IPS DF 6.9 (cell line): ENCODE measurements around the gene FAM174C.

Experiments
- DNase-seq: peaks from one replicate; pipeline ENCODE4 v3.0.0-alpha.2; 2013; ENCODE audit warnings: low read depth, low spot score
- H3K27ac ChIP-seq: one replicate; pipeline ENCODE4 v1.5.1; 2013; ENCODE audit warnings: low read length, control low read depth
- H3K27me3 ChIP-seq: 2 replicates; pipeline ENCODE4 v1.6.1; 2013; ENCODE audit warnings: mild to moderate bottlenecking, low read length; ENCODE audit not compliant: control insufficient read depth, insufficient read depth
- H3K36me3 ChIP-seq: 2 replicates; pipeline ENCODE4 v1.6.1; 2013; ENCODE audit warnings: low read length; ENCODE audit not compliant: control insufficient read depth, insufficient read depth
- H3K4me1 ChIP-seq: 2 replicates; pipeline ENCODE4 v1.6.1; 2013; ENCODE audit warnings: low read length; ENCODE audit not compliant: control insufficient read depth, insufficient read depth
- H3K4me3 ChIP-seq: 2 replicates; pipeline ENCODE4 v1.5.1; 2013; ENCODE audit warnings: mild to moderate bottlenecking, low read length
- H3K9me3 ChIP-seq: 2 replicates; pipeline ENCODE4 v1.6.1; 2013; ENCODE audit warnings: low read length, inconsistent platforms; ENCODE audit not compliant: control insufficient read depth, insufficient read depth
- WGBS: extraction: QIAGEN DNeasy Blood & Tissue Kit; methylation state at CpG from one replicate; pipeline ENCODE4 v1.1.7; 2013; ENCODE audit warnings: mixed read lengths, missing lambda C conversion rate; ENCODE audit not compliant: insufficient read length, insufficient coverage; 5-methylcytosine and 5-hydroxymethylcytosine counted together

The FAM174C gene

GRCh38 chr19:1238369-1239303 is 36.7 kb upstream of the FAM174C start:
- H3K27ac ChIP-seq: no peak overlapping the region
- no CpG with 5 or more reads among the region's 34 CpGs for WGBS
- H3K36me3 ChIP-seq: peaks cover 21% of the 10 kb centered on the region
- DNase-seq: no peak
- H3K9me3 ChIP-seq: no peaks in the 10 kb centered on the region
- peak overlapping the region; percentile 77; the same call in 1 of the 2 replicates for H3K4me3 ChIP-seq
- H3K27me3 ChIP-seq: no peaks in the 10 kb centered on the region
- peaks cover 7% of the 10 kb centered on the region for H3K4me1 ChIP-seq

GRCh38 chr19:1239420-1239795 is 35.9 kb upstream of the FAM174C start:
- Histone ChIP-seq H3K9me3 (no peaks in the 10 kb centered on the region), H3K4me1 (peaks cover 7% of the 10 kb centered on the region), H3K27ac (no peak overlapping the region), H3K4me3 (no peak overlapping the region), H3K27me3 (no peaks in the 10 kb centered on the region), H3K36me3 (peaks cover 14% of the 10 kb centered on the region)
- no CpG with 5 or more reads among the region's 11 CpGs for WGBS
- no peak for DNase-seq

- WGBS: no CpG with 5 or more reads among the region's 84 CpGs
- peaks cover 12% of the 10 kb centered on the region; the same call in 1 of the 2 replicates for H3K36me3 ChIP-seq
- no peaks in the 10 kb centered on the region for H3K27me3 ChIP-seq
- H3K9me3 ChIP-seq: no peaks in the 10 kb centered on the region
- DNase-seq: no peak
- peaks cover 7% of the 10 kb centered on the region for H3K4me1 ChIP-seq
- no peak overlapping the region for H3K27ac ChIP-seq
- H3K4me3 ChIP-seq: peak overlapping the region; percentile 32; the same call in 1 of the 2 replicates
Observed at GRCh38 chr19:1239796-1240737, 35.3 kb upstream of the FAM174C start.

GRCh38 chr19:1240925-1241324 is 34.4 kb upstream of the FAM174C start:
- no CpG with 5 or more reads among the region's 15 CpGs for WGBS
- no peak for DNase-seq
- Histone ChIP-seq H3K4me3 (no peak overlapping the region), H3K27me3 (no peaks in the 10 kb centered on the region), H3K9me3 (no peaks in the 10 kb centered on the region), H3K36me3 (peaks cover 5% of the 10 kb centered on the region; the same call in 1 of the 2 replicates), H3K4me1 (peaks cover 7% of the 10 kb centered on the region), H3K27ac (no peak overlapping the region)

GRCh38 chr19:1241417-1242095 is 33.8 kb upstream of the FAM174C start, which contains the start of gene ATP5F1D:
Gene ATP5F1D, plus strand, starts transcription at chr19:1241751. Its CDS starts 100 bp downstream, at chr19:1241851.
- Histone ChIP-seq H3K36me3 (peaks cover 5% of the 10 kb centered on the region; the same call in 1 of the 2 replicates), H3K27me3 (no peaks in the 10 kb centered on the region), H3K27ac (no peak within 1 kb of the TSS), H3K4me1 (peaks cover 7% of the 10 kb centered on the region), H3K9me3 (no peaks in the 10 kb centered on the region), H3K4me3 (peak within 1 kb of the TSS; percentile 90; the same call in 1 of the 2 replicates)
- no peak for DNase-seq
- no CpG with 5 or more reads among the region's 79 CpGs for WGBS

- Histone ChIP-seq H3K27me3 (no peaks in the 10 kb centered on the region), H3K4me1 (peaks cover 6% of the 10 kb centered on the region), H3K4me3 (no peak overlapping the region), H3K9me3 (no peaks in the 10 kb centered on the region), H3K27ac (no peak overlapping the region), H3K36me3 (peaks cover 5% of the 10 kb centered on the region; the same call in 1 of the 2 replicates)
- no CpG with 5 or more reads among the region's 33 CpGs for WGBS
- DNase-seq: no peak
Observed at GRCh38 chr19:1243768-1244692, 31.3 kb upstream of the FAM174C start.

GRCh38 chr19:1244693-1245451 is 30.5 kb upstream of the FAM174C start:
- H3K9me3 ChIP-seq: no peaks in the 10 kb centered on the region
- H3K27me3 ChIP-seq: no peaks in the 10 kb centered on the region
- H3K36me3 ChIP-seq: peaks cover 5% of the 10 kb centered on the region; the same call in 1 of the 2 replicates
- WGBS: no CpG with 5 or more reads among the region's 31 CpGs
- no peak overlapping the region for H3K27ac ChIP-seq
- DNase-seq: no peak
- peaks cover 4% of the 10 kb centered on the region for H3K4me1 ChIP-seq
- no peak overlapping the region for H3K4me3 ChIP-seq

- Histone ChIP-seq H3K9me3 (no peaks in the 10 kb centered on the region), H3K27ac (no peak overlapping the region), H3K27me3 (no peaks in the 10 kb centered on the region), H3K36me3 (peaks cover 9% of the 10 kb centered on the region; the same call in 1 of the 2 replicates), H3K4me3 (no peak overlapping the region), H3K4me1 (peaks cover 4% of the 10 kb centered on the region)
- no peak for DNase-seq
- no CpG with 5 or more reads among the region's 26 CpGs for WGBS
Observed at GRCh38 chr19:1245494-1246264, 29.7 kb upstream of the FAM174C start.
